Spinal cord (tissue), 10 donors: ENCODE data around the gene TRIM60. TPM values are rescaled to one million over a fixed set of nuclear protein-coding genes. Genes with fewer than 3 reads are reported as not detected.
A peak's percentile ranks its signal among the peaks of the same experiment; 100 is the strongest.
"Not testable (repeated sequence)": the region's sequence is repeated elsewhere in the genome, so short reads cannot be mapped to it uniquely, and the experiment has no call there.

Experiments used
- DNase-seq, 6 donors: peaks; one replicate each; pipeline versions ENCODE4 v3.0.0 to v3.0.0-alpha.2; 2013 to 2015; ENCODE audit warnings: low spot score in 6 of 6, low read depth in 4 of 6
- H3K27ac ChIP-seq: one replicate; pipeline ENCODE4 v1.5.1; 2013; ENCODE audit warnings: low read depth, low read length, control low read depth
- H3K27me3 ChIP-seq: one replicate; pipeline ENCODE4 v1.6.1; 2013; ENCODE audit warnings: low read length; ENCODE audit not compliant: control insufficient read depth, insufficient read depth
- H3K36me3 ChIP-seq: one replicate; pipeline ENCODE4 v1.6.1; 2013; ENCODE audit warnings: low read length; ENCODE audit not compliant: control insufficient read depth, insufficient read depth
- H3K4me1 ChIP-seq: one replicate; pipeline ENCODE4 v1.6.1; 2013; ENCODE audit warnings: low read length; ENCODE audit not compliant: control insufficient read depth, insufficient read depth
- H3K4me3 ChIP-seq: one replicate; pipeline ENCODE4 v1.5.1; 2013; ENCODE audit warnings: low read depth, low read length, control low read depth
- H3K9me3 ChIP-seq: one replicate; pipeline ENCODE4 v1.6.1; 2013; ENCODE audit warnings: low read length; ENCODE audit not compliant: control insufficient read depth, insufficient read depth
- WGBS: methylation state at CpG from one replicate; pipeline ENCODE4 v1.1.5; 2013; ENCODE audit warnings: missing lambda C conversion rate; ENCODE audit not compliant: insufficient coverage; 5-methylcytosine and 5-hydroxymethylcytosine counted together
- long read RNA-seq, 4 donors: transcript quantifications; one replicate each; lab custom pipeline, GENCODE V29; 2026
- polyA plus RNA-seq, 2 donors: library from polyadenylated mRNA; unstranded; fragments of 120-200 nt; gene quantifications; one replicate each; pipeline ENCODE4 v1.2.1, GENCODE V29; 2013; ENCODE audit not compliant: insufficient read length in 2 of 2
- total RNA-seq, 2 donors: library from RNA; depleted of rRNA in 1 of 2; stranded (reverse); fragments of 120-200 nt in 1 of 2; fragments of >200 nt in 1 of 2; gene quantifications; one replicate each; pipeline versions ENCODE4 v1.2.3 to v1.2.4, GENCODE V29; 2013 to 2014
- donor health status: healthy.

TRIM60 gene
- total RNA-seq = not detected
- not detected for polyA plus RNA-seq
- long read RNA-seq, donor 1 = 0 reads
- long read RNA-seq, donor 2 = 0 reads
- long read RNA-seq, donor 3 = 0 reads
- long read RNA-seq, donor 4 = 0 reads

GRCh38 chr4:165031436-165032211, at the start of gene TRIM60:
TRIM60 (plus strand) TSS chr4:165031999; CDS start chr4:165040073, 8,074 bp downstream.
- Histone ChIP-seq H3K36me3 (no peaks in the 10 kb centered on the region), H3K27me3 (no peaks in the 10 kb centered on the region), H3K9me3 (no peaks in the 10 kb centered on the region), H3K27ac (no peak within 1 kb of the TSS), H3K4me3 (no peak within 1 kb of the TSS), H3K4me1 (no peaks in the 10 kb centered on the region)
- 95% methylated on average over 40 of the region's 41 CpGs for WGBS
- DNase-seq = no peak

GRCh38 chr4:164989471-164989870, 42.3 kb upstream of the TRIM60 start:
- no peak for DNase-seq
- Histone ChIP-seq H3K4me1 (no peaks in the 10 kb centered on the region), H3K9me3 (no peaks in the 10 kb centered on the region), H3K36me3 (no peaks in the 10 kb centered on the region), H3K27ac (no peak overlapping the region), H3K27me3 (no peaks in the 10 kb centered on the region), H3K4me3 (no peak overlapping the region)
- no CpG with 5 or more reads among the region's 2 CpGs for WGBS

- 89% methylated on average over 9 of the region's 10 CpGs for WGBS
- H3K9me3 ChIP-seq, H3K27me3 ChIP-seq, H3K27ac ChIP-seq, H3K4me3 ChIP-seq, H3K4me1 ChIP-seq, H3K36me3 ChIP-seq, DNase-seq: not testable (repeated sequence)
These were observed 41.0 kb upstream of the TRIM60 start for GRCh38 chr4:164990786-164991185.

GRCh38 chr4:164996123-164996522, 35.7 kb upstream of the TRIM60 start:
- WGBS = 83% methylated on average over 2 of the region's 6 CpGs
- not testable (repeated sequence) for H3K36me3 ChIP-seq, H3K27me3 ChIP-seq, H3K4me1 ChIP-seq, H3K9me3 ChIP-seq, DNase-seq, H3K27ac ChIP-seq, H3K4me3 ChIP-seq

- no peaks in the 10 kb centered on the region for H3K27me3 ChIP-seq
- no peak for DNase-seq
- no CpG with 5 or more reads among the region's 2 CpGs for WGBS
- peaks cover 3% of the 10 kb centered on the region for H3K4me1 ChIP-seq
- H3K27ac ChIP-seq = no peak overlapping the region
- H3K36me3 ChIP-seq = no peaks in the 10 kb centered on the region
- no peaks in the 10 kb centered on the region for H3K9me3 ChIP-seq
- H3K4me3 ChIP-seq = no peak overlapping the region
These were observed 34.5 kb upstream of the TRIM60 start for GRCh38 chr4:164997324-164997723.

- peaks cover 3% of the 10 kb centered on the region for H3K4me1 ChIP-seq
- peak in 2 of 6 donors; percentile 78 to 81 for DNase-seq
- no peaks in the 10 kb centered on the region for H3K36me3 ChIP-seq
- no peaks in the 10 kb centered on the region for H3K27me3 ChIP-seq
- whole genome bisulfite sequencing = 52% methylated on average over 6 of the region's 6 CpGs
- no peak overlapping the region for H3K4me3 ChIP-seq
- no peaks in the 10 kb centered on the region for H3K9me3 ChIP-seq
- H3K27ac ChIP-seq = no peak overlapping the region
These were observed 33.9 kb upstream of the TRIM60 start for GRCh38 chr4:164997941-164998340.

- not testable (repeated sequence) for H3K4me3 ChIP-seq, H3K27ac ChIP-seq, H3K4me1 ChIP-seq, H3K9me3 ChIP-seq, H3K36me3 ChIP-seq, H3K27me3 ChIP-seq
- WGBS = 40% methylated on average over 1 of the region's 2 CpGs
- DNase-seq = peak in 2 of 6 donors; percentile 29 to 70
These were observed 33.2 kb upstream of the TRIM60 start for GRCh38 chr4:164998526-164999080.

GRCh38 chr4:165001957-165002356, 29.8 kb upstream of the TRIM60 start:
- H3K9me3 ChIP-seq, H3K27me3 ChIP-seq, H3K4me1 ChIP-seq, H3K4me3 ChIP-seq, H3K27ac ChIP-seq, DNase-seq, H3K36me3 ChIP-seq: not testable (repeated sequence)
- WGBS = no CpG with 5 or more reads among the region's 4 CpGs

GRCh38 chr4:165005352-165005925, 26.4 kb upstream of the TRIM60 start:
- H3K27me3 ChIP-seq = no peaks in the 10 kb centered on the region
- H3K27ac ChIP-seq = no peak overlapping the region
- H3K4me1 ChIP-seq = no peaks in the 10 kb centered on the region
- WGBS = 90% methylated on average over 4 of the region's 6 CpGs
- no peaks in the 10 kb centered on the region for H3K9me3 ChIP-seq
- peak in 1 of 6 donors; percentile 30 for DNase-seq
- H3K36me3 ChIP-seq = no peaks in the 10 kb centered on the region
- H3K4me3 ChIP-seq = no peak overlapping the region
